Measurements from ENCODE around the gene GARS1. TPM values are rescaled to one million over a fixed set of nuclear protein-coding genes. Genes with fewer than 3 reads are reported as not detected.

The GARS1 gene
- total RNA-seq, 1 donor from 2014 or later, result 83.7 TPM

DNA sequence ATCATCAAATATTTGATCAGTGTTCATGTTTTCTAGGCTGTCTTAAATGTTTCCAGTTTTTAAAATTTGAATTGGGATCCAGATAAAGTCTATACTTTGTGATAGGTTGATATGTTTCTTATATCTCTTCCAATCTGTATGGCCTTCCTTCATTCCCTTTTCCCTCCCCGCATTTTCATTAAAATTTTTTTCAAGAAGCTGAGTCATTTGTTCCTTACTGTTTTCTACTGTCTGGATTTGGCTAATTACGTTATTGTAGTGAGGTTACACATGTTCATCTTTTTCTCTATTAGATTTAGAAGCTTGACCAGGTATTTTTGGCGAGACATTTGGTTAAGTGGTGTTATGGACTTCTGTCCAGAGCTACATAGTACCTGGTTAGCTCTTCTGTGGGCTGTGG, 11.2 kb downstream of the GARS1 start:
- H3K27ac ChIP-seq, result no peak overlapping the region
- no peak for DNase-seq (ENCODE audit: extremely low spot score in 2 of 2)
- intact Hi-C loops (cut with DNase I), result no loop called here
- H3K9me3 ChIP-seq, result no peaks in the 10 kb centered on the region
- peaks cover 0 to 62% of the 10 kb centered on the region in 2 donors for H3K36me3 ChIP-seq
- no peak for TF ChIP-seq CTCF (IDR thresholded peaks at IDR 0.05)
- no peak for TF ChIP-seq POLR2A (IDR thresholded peaks at IDR 0.05)
- no peak for TF ChIP-seq POLR2AphosphoS5 (IDR thresholded peaks at IDR 0.05; ENCODE audit: insufficient read depth in 1 of 2, low read depth in 1 of 2)
- H3K4me1 ChIP-seq, result no peaks in the 10 kb centered on the region
- H3K4me3 ChIP-seq, result no peak overlapping the region
- no peaks in the 10 kb centered on the region for H3K27me3 ChIP-seq

- intact Hi-C loops (cut with DNase I), result no loop called here
Measured at GRCh38 chr7:30612658-30613265, 18.1 kb downstream of the GARS1 start.

GRCh38 chr7:30613366-30614325, 19.0 kb downstream of the GARS1 start:
- peaks cover 0 to 46% of the 10 kb centered on the region in 2 donors for H3K36me3 ChIP-seq
- no peaks in the 10 kb centered on the region for H3K4me1 ChIP-seq
- intact Hi-C loops (cut with DNase I), result no loop called here
- no peak for DNase-seq (ENCODE audit: extremely low spot score in 2 of 2)
- H3K4me3 ChIP-seq, result no peak overlapping the region
- H3K27ac ChIP-seq, result no peak overlapping the region
- TF ChIP-seq POLR2AphosphoS5 (IDR thresholded peaks at IDR 0.05; ENCODE audit: insufficient read depth in 1 of 2, low read depth in 1 of 2) (no peak), POLR2A (IDR thresholded peaks at IDR 0.05) (no peak), CTCF (IDR thresholded peaks at IDR 0.05) (no peak)
- no peaks in the 10 kb centered on the region for H3K9me3 ChIP-seq
- H3K27me3 ChIP-seq, result no peaks in the 10 kb centered on the region

More at GRCh38 chr7:30612658-30613265, 18.1 kb downstream of the GARS1 start:
- H3K36me3 ChIP-seq, result peaks cover 0 to 52% of the 10 kb centered on the region in 2 donors
- no peak overlapping the region for H3K4me3 ChIP-seq
- H3K27me3 ChIP-seq, result no peaks in the 10 kb centered on the region
- DNase-seq (ENCODE audit: extremely low spot score in 2 of 2), result no peak
- H3K4me1 ChIP-seq, result no peaks in the 10 kb centered on the region
- H3K27ac ChIP-seq, result no peak overlapping the region
- TF ChIP-seq CTCF (IDR thresholded peaks at IDR 0.05), result no peak
- TF ChIP-seq POLR2AphosphoS5 (IDR thresholded peaks at IDR 0.05; ENCODE audit: insufficient read depth in 1 of 2, low read depth in 1 of 2), result no peak
- TF ChIP-seq POLR2A (IDR thresholded peaks at IDR 0.05), result no peak
- no peaks in the 10 kb centered on the region for H3K9me3 ChIP-seq

GRCh38 chr7:30616318-30616717, 21.6 kb downstream of the GARS1 start:
- Histone ChIP-seq H3K9me3 (no peaks in the 10 kb centered on the region), H3K36me3 (peaks cover 0 to 45% of the 10 kb centered on the region in 2 donors), H3K4me3 (no peak overlapping the region), H3K27ac (no peak overlapping the region), H3K27me3 (no peaks in the 10 kb centered on the region), H3K4me1 (no peaks in the 10 kb centered on the region)
- intact Hi-C loops (cut with DNase I), result no loop called here
- no peak for DNase-seq (ENCODE audit: extremely low spot score in 2 of 2)
- TF ChIP-seq POLR2A (IDR thresholded peaks at IDR 0.05), result no peak
- TF ChIP-seq POLR2AphosphoS5 (IDR thresholded peaks at IDR 0.05; ENCODE audit: insufficient read depth in 1 of 2, low read depth in 1 of 2), result no peak
- no peak for TF ChIP-seq CTCF (IDR thresholded peaks at IDR 0.05)
